NCI-H2171 treated with DMSO at 0.1 percent for 48 hours (cell line): Measurements from ENCODE around the gene WDR5.

Experiments
- DNase-seq: peaks from one replicate; lab custom pipeline; 2025; lab: John Stamatoyannopoulos, UW

The WDR5 gene

DNA sequence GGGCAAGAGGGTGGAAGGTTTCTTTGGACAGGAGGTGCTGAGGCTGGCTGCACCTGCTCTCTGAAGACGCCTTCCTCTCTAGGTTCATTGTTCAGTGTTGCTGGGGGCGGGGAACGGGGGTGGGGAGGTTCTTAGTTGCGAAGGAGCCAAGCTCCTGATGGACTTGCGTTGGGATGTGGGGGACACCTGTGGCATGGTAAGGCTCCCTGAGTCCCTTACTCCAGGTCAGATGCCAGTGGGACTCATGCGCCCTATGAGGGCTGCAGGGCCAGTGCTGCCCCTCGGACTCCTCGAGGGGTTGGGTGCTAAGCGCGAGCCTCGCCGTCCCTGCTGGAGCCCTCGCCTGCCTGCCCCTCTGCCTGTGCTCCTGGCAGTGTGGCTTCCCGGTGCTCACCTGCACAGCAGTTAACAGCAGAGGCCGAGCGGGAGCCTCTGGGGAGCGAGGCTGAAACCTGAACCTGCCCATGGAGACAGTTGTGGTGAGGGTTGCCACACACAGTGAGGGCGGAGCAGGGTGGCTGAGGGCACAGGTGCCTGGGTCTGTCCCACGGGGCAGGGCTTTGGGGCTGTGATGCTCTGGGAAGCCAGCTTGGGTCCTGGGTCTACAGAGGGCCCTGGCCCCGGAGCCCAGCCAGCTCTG, 23.0 kb downstream of the WDR5 start:
- peak; percentile 99 for DNase-seq

DNA sequence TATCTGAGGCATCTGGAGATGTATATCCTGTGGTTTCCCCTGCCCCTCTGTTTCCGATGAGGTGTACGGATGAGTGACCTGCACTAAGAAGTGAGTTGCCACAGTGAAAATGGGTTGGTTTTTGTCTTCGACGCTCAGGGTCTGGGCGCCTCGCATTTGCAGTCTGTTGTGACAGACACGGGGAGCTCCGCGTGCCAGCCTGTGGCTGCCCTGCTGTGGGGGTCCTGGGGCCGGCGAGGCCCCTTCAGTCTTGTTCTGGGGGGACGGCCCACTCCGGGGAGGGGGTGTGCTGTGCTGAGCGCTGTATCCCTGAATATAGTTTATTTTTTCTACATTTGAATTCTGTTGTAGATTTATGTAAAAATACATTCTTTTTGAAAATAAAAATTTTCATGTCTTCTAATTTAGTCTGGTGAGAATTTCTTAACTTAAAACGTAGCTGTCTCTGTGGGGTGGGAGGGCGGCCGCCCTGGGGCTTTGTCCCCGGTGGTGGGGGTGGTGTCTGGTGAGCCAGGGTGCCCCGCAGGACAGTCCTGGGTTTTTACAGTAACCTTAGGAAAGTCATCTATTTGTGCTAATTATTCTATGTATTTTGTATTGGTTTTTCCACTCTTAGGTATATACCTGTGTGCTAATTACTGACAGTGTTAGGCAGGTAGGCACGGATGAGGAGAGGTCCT, 23.8 kb downstream of the WDR5 start:
- DNase-seq, result no peak

DNA sequence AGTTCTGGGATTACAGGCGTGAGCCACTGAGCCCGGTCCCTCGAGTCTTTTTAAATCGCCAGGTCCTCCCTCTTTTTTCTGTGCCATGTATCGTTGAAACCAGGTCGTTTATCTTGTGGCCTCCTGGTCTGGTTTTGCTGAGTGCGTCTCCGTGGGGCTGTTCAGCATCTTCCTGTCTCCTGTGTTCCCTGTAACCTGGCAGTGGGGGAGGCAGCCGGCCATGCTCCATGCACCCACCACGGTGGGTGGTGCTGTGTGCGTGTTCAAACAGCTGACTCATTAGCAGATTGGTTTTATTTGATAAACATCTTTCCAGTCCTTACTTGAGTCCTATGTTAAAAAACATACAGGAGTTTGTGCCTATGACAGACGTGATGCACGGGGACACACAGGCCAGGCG, 25.8 kb downstream of the WDR5 start:
- DNase-seq, result no peak

DNA sequence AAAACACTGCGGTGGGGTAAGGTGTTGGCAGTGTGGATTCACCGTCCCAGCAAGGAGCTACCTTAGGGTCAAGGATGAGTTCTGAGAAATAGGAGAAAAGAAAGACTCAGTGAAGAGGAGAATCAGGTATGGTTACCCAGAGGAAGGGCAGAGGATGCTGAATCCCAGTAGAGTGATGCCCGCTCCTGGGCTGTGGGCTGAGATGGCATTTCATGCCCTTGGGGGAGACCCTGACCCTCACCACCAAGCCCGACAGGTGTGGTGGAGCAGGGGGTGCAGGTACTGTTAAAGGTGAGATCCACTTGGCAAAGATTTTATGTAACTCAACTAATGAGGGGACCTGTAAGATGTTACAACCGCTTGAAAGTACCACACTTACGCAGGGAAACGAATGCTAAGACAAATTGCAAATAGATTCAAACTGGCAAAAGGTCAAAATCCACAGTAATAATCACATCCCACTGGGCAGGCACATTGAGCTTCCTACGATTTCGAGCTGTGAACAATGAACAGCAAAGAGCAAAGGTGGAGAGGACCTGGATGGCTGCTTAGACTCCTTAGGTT, 26.4 kb downstream of the WDR5 start:
- no peak for DNase-seq

DNA sequence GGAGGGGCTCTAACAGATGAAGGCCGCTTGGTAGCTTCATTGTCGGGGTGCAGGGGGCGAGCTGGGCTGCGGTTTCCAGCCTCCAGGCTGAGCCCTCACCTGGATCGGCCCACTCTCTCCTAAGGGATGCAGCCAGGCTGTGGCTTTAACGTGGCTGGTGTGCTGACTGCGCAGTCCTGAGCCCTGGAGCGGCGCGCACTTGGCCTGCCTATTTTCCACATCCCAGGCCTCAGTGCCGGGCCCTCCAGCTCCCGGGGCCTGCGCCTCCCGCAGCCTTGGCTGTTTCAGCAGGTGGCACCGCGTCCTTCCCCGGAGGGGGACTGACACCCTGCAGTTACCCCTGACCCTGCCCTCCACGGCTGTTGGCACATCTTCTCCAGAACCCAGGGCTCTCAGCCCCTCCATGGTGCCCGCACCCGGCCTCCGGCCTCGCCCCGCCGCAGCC, 27.1 kb downstream of the WDR5 start:
- DNase-seq, result no peak

DNA sequence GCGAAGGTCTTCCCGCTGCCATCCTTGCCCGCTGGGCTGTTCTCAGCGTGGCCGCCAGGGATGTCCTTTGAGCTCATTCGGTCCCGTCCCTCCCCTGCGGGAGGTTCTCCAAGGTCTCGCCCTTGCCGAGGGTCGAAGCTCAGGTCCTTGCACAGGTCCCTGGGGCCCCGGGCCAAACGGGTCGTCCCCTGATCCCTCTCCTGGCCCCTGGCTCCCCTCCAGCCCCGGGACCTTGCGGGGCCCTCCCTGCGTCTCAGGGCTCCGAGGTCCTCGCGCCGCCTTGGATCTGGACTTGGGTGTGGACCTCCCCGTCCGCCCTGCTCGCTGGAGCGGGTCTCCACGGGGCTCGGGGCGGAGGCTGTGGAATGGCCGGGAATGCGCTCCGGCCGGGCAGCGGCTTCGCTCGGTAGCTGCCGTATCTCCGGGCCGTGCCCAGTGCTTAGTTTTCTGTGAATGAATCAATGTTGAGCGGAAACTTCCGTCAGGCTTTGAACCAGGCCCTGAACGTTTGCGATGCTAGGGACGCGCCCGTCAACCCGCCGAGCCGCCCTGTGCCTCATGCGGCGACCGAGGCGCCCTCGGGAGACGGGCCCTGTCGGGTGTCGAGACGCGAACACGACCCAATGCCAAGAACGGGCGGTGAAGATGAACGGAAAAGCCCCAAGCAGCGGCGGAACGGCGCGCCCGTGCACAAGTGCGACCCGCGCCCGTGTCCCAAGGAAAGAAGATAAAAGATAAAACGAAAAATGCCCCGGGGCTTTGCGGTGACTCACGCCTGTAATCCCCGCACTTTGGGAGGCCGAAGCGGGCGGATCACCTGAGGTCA, 27.7 kb downstream of the WDR5 start:
- no peak for DNase-seq

DNA sequence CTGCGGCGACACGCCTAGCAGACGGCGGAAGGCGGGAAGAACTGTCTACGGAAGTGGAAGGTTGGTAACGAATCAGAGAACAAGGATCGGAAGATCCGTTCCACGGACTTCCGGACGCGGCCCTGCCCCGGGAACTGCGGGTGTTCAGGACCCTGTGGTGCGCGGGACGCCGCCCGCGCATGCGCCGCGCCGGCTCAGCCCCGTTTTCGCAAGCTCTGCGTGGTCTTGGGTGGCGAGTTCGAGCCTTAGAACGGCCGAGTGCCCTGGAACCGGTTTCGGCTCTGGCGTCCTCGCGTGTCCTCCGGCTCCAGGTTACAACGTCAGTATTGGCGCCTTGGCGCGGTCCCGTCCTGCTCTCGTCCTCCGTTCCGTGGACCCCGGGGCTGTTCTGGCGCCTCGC, 29.0 kb downstream of the WDR5 start:
- DNase-seq, result no peak

DNA sequence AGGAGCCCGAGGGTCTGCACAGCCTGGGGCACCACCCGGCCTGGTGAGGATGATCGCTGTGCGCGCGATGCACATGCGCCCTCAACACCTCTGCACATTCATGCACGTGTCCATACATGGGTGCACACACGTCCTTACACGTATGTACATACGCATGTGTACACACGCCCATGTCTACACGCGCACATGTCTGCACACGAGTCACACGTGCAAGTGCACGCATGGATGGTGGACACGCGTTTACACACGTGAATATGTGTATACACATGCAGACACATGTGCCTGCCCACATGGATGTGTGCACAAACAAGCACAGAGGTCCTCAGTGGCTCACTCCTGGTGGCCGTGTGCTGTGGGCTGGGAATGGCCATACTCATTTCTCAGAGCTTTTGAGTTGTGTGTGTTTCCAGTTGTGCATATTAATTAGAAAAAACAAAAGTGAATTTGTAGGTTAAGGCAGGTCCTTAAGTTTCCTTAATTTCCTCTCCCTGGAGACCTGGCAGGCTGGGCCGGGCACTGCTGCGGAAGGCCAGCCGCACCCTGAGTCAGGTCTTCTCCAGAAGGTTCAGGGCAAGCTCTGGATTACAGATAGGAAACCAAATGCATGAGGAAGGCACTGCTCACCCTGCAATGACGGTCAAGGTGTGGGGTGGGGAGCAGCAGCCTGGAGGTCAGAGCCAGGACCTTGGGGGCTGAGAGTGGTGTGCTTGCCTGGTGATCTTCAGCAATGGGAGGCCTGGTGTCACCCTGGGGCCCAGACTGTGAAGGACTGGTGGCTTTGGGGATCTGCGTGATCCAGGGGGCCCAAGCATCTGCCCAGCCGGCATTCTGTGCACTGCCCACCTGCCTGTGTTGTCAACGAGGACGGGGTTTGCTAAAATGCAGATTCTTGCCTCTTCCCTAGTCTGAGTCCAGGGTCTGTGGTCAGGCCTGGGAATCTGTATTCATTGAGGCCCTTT, 29.8 kb downstream of the WDR5 start:
- DNase-seq, result no peak

DNA sequence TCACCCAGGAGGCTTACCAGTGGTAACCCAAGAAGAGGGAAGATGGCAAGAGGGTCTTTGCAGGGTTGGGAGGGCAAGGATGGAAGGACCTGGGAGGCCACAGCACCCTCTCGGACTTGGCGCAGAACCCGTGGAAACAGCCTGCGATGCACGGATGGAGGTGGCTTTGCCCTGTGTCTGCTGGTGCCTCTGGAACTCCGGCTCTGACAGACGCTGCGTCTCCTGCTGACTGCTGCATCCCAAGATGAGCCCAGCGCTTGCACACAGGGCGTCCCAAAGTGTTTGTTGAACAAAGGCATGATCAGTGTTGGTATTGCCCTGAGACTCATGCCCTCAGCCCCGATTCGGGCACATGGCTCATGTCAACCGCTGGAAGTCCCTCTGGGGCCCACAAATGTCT, 30.5 kb downstream of the WDR5 start:
- DNase-seq, result no peak

DNA sequence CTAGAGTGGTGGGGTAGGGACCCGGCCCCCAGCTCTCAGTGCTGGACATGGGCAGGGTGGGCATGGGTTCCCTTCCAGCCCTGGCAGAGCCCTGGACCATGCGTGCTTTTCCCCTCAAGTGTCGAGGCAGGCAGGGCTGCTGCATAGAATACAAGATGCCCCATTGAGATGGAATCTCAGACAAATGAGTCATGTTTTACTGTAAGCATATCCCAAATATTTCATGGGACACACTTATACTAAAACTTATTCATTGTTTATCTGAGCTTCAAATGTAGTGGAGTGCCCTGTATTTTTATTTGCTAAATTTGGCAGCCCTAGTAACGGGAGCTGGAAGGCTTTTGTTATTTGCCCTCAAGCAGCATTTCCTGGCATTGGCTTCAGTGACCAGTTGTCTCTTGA, 31.6 kb downstream of the WDR5 start:
- DNase-seq, result no peak

DNA sequence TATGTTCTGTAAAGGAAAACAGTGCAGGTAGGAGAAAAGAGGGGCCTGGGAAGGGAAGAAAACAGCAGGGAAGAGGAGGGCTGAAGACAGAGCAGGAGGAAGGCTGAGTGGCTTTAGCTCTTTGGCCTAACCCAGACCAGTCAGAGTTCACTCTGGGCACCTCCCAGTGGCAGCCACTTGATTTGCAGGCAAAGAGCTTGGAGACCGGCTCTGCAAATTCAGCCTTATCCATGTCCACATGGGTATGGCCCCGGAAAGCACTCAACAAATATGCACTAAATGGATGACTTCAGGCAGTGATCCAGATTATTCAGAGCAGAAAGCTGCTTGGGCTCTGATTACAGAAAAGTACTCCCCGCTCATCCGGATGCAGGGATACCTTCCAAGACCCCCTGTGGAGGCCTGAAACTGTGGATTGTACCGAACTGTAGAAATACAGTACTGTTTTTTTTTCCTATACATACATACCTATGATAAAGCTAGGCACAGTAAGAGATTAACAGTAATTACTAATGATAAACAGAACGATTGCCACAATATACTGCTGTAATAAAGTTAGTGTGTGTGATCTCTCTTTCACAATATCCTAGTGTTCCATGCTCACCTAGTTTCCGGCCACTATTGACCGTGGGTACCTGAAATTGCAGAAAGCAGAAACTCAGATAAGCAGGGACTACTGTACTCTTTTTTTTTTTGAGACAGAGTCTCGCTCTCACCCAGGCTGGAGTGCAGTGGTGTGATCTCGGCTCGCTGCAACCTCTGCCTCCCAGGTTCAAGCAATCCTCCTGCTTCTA, 33.1 kb downstream of the WDR5 start:
- DNase-seq, result no peak

DNA sequence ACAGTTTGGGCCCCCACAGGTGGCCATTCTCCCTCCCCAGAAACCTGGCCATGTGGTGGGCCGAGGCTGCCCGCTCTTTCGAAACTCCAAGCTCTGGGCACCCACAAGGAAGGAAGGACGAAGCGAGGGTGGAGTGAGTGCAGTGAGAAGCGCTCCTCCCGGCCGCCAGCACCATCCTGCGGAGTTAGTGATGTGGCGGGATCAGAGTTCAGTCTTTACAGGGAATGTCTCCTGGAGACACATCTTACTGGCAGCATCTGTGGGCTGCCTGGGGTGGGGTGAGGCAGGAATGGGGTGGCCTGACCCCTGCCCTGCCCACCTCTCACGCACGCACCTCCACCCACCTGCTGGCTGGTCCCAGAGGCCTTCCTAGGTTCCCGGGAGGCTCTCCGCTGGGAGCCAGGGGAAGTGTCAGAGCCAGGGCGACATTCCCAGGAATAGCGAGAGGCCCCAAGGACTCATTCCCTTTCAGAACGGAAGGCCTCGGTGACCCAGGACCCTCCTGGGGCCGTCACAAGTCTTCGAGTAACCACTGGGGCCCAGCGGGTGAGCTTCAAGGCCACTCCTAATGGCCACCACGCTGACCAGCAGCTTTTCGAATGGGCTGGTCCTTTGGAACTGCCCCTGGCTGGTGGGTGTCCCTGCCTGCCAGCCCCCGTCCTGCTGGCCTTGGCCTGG, 34.0 kb downstream of the WDR5 start:
- DNase-seq, result no peak

DNA sequence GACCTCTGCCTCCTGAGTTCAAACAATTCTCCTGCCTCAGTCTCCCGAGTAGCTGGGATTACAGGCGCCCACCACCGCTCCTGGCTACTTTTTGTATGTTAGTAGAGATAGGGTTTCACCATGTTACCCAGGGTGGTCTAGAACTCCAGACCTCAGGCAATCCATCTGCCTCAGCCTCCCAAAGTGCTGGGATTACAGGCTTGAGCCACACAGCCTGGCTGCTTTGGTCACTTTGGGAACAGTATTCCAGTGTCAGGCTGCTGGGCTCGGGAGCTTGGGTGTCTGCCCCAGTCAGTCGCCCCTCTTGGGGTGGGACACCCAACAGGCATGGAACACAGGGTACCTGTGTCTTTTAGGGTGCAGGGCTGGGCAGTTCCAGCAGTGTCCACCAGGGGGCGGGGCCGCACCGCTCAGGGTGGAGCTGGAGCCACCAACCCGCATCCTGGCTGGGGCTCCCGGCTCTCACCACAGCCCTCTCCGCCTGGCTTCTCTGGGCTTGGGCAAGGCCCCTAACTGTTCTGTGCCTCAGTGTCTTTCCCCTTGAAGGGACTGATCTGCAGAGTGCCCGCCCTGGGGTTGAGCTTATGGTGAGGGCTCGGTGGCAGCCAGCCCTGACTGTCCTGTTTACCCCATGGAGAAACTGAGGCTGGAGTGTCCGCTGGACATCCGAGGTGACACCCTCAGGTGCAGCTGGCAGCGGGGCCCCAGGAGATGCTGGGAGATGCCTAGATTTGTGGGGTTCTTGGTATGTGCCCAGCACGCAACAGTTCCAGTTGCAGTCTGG, 34.8 kb downstream of the WDR5 start:
- no peak for DNase-seq

DNA sequence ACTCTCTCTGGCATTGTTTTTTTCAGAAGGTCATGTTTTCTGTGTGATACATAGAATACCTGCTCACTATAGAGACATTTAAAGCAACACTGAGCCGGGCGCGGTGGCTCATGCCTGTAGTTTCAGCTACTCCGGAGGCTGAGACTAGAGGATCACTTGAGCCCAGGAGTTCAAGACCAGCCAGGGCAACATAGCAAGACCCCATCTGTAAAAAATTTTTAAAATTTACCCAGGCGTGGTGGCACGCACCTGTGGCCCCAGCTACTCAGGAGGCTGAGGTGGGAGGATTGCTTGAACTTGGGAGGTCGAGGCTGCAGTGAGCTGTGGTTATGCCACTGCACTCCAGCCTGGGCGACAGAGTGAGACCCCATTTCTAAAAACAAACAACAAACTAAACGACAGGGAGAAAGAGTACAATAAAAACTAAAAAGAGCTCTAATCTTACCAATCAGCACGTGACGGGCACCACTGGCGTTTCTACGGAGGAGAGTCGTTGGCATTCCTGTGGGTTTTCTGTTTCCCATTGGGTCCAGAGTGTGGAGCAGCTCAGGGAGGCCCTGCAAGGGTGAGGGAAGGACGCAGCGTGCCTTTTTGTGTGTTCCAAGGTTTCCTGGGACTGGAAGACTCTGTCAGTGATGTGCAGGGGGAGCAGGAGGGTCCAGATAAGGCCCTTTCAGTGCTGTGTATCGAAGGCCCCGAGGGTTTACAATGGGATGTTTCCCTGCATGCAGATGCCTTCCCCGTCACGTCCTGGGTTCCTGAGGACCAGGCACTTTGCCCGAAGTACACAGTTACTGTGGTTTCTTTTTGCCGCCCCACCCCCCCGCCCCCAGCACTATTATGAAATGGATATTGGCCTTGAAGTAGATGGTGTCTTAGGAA, 35.7 kb downstream of the WDR5 start:
- DNase-seq, result no peak

DNA sequence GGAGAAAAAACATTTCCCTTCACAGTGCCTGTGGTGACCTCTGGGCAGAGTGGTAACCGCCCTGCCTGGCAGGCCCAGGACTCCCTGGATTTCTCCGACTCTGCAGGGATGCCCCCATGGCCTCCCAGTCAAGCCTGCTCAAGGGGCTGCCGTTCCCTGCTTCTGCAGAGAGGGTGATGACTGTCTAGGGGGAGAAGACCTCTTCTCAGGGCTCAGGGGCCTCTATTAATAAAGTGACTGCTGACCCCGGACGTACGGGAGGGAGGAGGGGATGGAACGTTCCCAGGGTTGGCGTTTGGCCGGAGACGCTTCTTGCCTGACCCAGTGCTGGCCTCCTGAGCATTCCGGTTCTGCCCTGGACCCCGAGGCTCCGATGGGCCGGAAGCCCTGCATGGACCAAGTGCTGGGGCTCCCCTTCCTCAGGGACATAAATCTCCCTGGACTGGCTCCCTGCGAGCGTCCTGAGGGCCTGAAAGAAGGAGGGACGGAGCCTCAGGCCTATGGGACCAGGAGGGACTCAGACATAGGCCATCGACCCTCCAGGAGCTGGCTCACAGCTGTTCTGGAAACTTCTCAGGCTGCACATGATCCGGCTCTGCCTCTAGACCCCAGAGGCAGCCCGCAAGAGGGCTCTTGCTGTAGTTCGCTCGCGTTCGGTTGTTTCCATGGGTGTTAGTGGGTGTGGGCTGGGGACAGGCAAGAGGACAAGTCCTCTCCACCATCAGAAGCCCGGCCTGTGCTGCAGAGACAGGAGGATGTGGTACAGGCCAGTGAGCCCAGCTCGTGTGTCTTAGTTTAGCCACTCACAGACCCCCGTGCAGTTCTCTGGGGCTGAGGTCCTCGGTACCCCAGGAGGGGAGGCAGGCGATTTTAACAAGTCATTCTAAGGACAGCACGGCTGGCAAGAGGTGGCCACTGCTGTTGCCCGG, 36.6 kb downstream of the WDR5 start:
- DNase-seq, result no peak

DNA sequence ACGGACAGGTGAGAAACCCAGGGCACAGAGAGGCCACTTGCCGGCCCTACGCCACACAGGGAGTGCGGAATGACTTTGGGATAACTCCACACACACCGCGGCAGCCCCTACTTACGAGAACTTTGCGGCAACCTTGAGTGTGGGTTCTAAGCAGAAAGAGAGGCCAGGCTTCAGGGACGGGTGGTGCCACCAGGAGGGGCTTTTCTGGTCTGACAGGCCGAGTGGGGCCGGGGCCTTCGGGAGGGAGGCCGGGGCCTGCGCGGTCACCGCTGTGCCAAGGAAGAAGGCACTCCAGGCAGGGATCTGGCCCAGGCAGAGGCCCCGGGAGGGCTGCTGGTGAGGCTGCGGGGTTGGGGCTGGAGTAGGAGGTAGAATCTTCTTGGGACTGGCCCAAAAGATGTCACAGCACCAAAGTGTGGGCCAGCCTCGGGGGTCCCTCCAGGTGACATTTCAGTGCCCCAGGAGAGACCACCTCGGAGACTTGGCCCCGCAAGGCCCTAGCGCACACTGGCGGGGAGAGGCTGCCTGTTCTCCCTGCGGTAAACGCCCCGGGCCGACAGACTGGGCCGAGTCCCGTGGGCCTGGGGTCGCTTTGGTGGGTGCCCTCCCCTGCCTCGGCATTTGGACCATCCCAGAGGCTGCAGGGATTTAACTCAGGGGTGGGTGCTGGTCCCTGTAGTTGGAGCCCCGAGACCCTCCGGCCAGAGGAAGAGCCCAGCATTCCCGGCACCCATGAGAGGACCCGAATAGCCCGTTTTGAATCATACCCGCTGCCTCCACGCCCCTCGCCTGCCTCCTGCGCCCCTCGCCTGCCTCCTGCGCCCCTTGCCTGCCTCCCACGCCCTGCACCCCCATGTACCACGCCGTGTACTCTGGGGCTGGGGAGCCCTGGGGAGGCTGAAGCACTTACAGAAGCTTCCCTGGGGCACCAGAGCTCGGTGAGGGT, 37.5 kb downstream of the WDR5 start:
- DNase-seq, result no peak
